H9 (cell line): Measurements from ENCODE around the gene KRT27. TPM values are rescaled to one million over a fixed set of nuclear protein-coding genes. Genes with fewer than 3 reads are reported as not detected.

Experiments
- DNase-seq: peaks from one replicate; pipeline ENCODE4 v3.0.0-alpha.2; 2017
- H2AFZ ChIP-seq: one replicate; pipeline ENCODE4 v1.6.1; 2013; ENCODE audit warnings: mild to moderate bottlenecking, low read length, control low read depth, moderate library complexity
- H2AK5ac ChIP-seq: 2 replicates; pipeline ENCODE4 v1.6.1; 2013; ENCODE audit warnings: low read length, control low read depth, mixed read lengths; ENCODE audit not compliant: insufficient read length
- H2BK120ac ChIP-seq: one replicate; pipeline ENCODE4 v1.6.1; 2013; ENCODE audit warnings: low read depth, mild to moderate bottlenecking, low read length, control low read depth, inconsistent platforms; ENCODE audit not compliant: poor library complexity, severe bottlenecking
- H2BK12ac ChIP-seq: 2 replicates; pipeline ENCODE4 v1.6.1; 2013; ENCODE audit warnings: low read length, control low read depth, mixed read lengths, low read depth; ENCODE audit not compliant: insufficient read length
- H2BK15ac ChIP-seq: 2 replicates; pipeline ENCODE4 v1.6.1; 2013; ENCODE audit warnings: low read depth, low read length, control low read depth
- H2BK20ac ChIP-seq: one replicate; pipeline ENCODE4 v1.6.1; 2013; ENCODE audit warnings: low read depth, mild to moderate bottlenecking, low read length, control low read depth, inconsistent platforms; ENCODE audit not compliant: poor library complexity, severe bottlenecking
- H2BK5ac ChIP-seq: 2 replicates; pipeline ENCODE4 v1.6.1; 2013; ENCODE audit warnings: low read length, control low read depth, mixed read lengths; ENCODE audit not compliant: insufficient read length
- H3K14ac ChIP-seq: 2 replicates; pipeline ENCODE4 v1.6.1; 2013; ENCODE audit warnings: low read length, control low read depth; ENCODE audit not compliant: insufficient read depth
- H3K18ac ChIP-seq: 2 replicates; pipeline ENCODE4 v1.6.1; 2013; ENCODE audit warnings: low read depth, mild to moderate bottlenecking, mixed read lengths, low read length, control low read depth; ENCODE audit not compliant: insufficient read length
- H3K23ac ChIP-seq: 2 replicates; pipeline ENCODE4 v1.6.1; 2013; ENCODE audit warnings: low read length, control low read depth, mixed read lengths, low read depth; ENCODE audit not compliant: insufficient read length
- H3K23me2 ChIP-seq: 2 replicates; pipeline ENCODE4 v1.6.1; 2013; ENCODE audit warnings: low read depth, mild to moderate bottlenecking, mixed read lengths, low read length, control low read depth; ENCODE audit not compliant: insufficient read length, poor library complexity, severe bottlenecking
- H3K27ac ChIP-seq: 2 replicates; pipeline ENCODE4 v1.5.1; 2013; ENCODE audit warnings: low read length, control low read depth, mixed read lengths, low read depth; ENCODE audit not compliant: insufficient read length
- H3K27me3 ChIP-seq: 2 replicates; pipeline ENCODE4 v1.6.1; 2013; ENCODE audit warnings: low read length, control low read depth, inconsistent platforms; ENCODE audit not compliant: insufficient read depth
- H3K4ac ChIP-seq: 2 replicates; pipeline ENCODE4 v1.6.1; 2013; ENCODE audit warnings: low read depth, mild to moderate bottlenecking, control low read depth, inconsistent platforms, low read length, moderate library complexity
- H3K4me1 ChIP-seq: 2 replicates; pipeline ENCODE4 v1.6.1; 2013; ENCODE audit warnings: low read length, control low read depth, inconsistent platforms; ENCODE audit not compliant: insufficient read depth
- H3K4me2 ChIP-seq: 2 replicates; pipeline ENCODE4 v1.6.1; 2013; ENCODE audit warnings: low read length, control low read depth, mixed read lengths; ENCODE audit not compliant: insufficient read length, insufficient read depth
- H3K56ac ChIP-seq: 2 replicates; pipeline ENCODE4 v1.6.1; 2013; ENCODE audit warnings: low read depth, mild to moderate bottlenecking, mixed read lengths, low read length, control low read depth; ENCODE audit not compliant: insufficient read length
- H3K79me1 ChIP-seq: 2 replicates; pipeline ENCODE4 v1.6.1; 2013; ENCODE audit warnings: low read depth, mild to moderate bottlenecking, moderate library complexity, low read length, control low read depth, inconsistent platforms; ENCODE audit not compliant: insufficient read depth, poor library complexity, severe bottlenecking
- H3K79me2 ChIP-seq: 2 replicates; pipeline ENCODE4 v1.6.1; 2013; ENCODE audit warnings: low read length, control low read depth, inconsistent platforms; ENCODE audit not compliant: insufficient read depth
- H3K9ac ChIP-seq: 2 replicates; pipeline ENCODE4 v1.6.1; 2013; ENCODE audit warnings: low read length, control low read depth, mixed read lengths; ENCODE audit not compliant: insufficient read length; ENCODE audit errors: extremely low read depth
- H3K9me3 ChIP-seq: one replicate; pipeline ENCODE4 v1.6.1; 2013; ENCODE audit warnings: low read depth, low read length, inconsistent platforms; ENCODE audit not compliant: control insufficient read depth
- H3T11ph ChIP-seq: one replicate; pipeline ENCODE4 v1.6.1; 2013; ENCODE audit warnings: mild to moderate bottlenecking, low read length, control low read depth, inconsistent platforms
- H4K20me1 ChIP-seq: one replicate; pipeline ENCODE4 v1.6.1; 2013; ENCODE audit not compliant: control insufficient read depth, insufficient read length, insufficient read depth
- H4K5ac ChIP-seq: 2 replicates; pipeline ENCODE4 v1.6.1; 2013; ENCODE audit warnings: low read depth, mild to moderate bottlenecking, mixed read lengths, low read length, control low read depth; ENCODE audit not compliant: insufficient read length
- H4K8ac ChIP-seq: replicated peaks from 2 replicates; pipeline ENCODE4 v1.6.1; 2013; ENCODE audit warnings: low read length, control low read depth, mixed read lengths, low read depth; ENCODE audit not compliant: insufficient read length
- H4K91ac ChIP-seq: 2 replicates; pipeline ENCODE4 v1.6.1; 2013; ENCODE audit warnings: low read depth, mild to moderate bottlenecking, moderate library complexity, mixed read lengths, low read length, control low read depth; ENCODE audit not compliant: insufficient read length
- H3K27ac Mint-ChIP-seq, 3 experiments: 2 replicates in 2 of 3; 3 replicates in 1 of 3; pipeline ENCODE4 v1.8.0; 2020 to 2021; ENCODE audit warnings: mixed read lengths in 3 of 3, mild to moderate bottlenecking in 1 of 3, moderate library complexity in 1 of 3
- H3K27me3 Mint-ChIP-seq: 2 replicates; pipeline ENCODE4 v1.8.0; 2021; ENCODE audit warnings: low read depth, mild to moderate bottlenecking, moderate library complexity, mixed read lengths
- H3K36me3 Mint-ChIP-seq, 3 experiments: 2 replicates in 2 of 3; 3 replicates in 1 of 3; pipeline ENCODE4 v1.8.0; 2020 to 2021; ENCODE audit warnings: low read depth in 3 of 3, mixed read lengths in 3 of 3; ENCODE audit not compliant: insufficient read depth in 1 of 3
- H3K4me1 Mint-ChIP-seq, 2 experiments: 2 replicates each; pipeline ENCODE4 v1.8.0; 2020; ENCODE audit warnings: mixed read lengths in 2 of 2
- H3K4me3 Mint-ChIP-seq, 2 experiments: 2 replicates in 1 of 2; 3 replicates in 1 of 2; pipeline ENCODE4 v1.8.0; 2020 to 2021; ENCODE audit warnings: mild to moderate bottlenecking in 2 of 2, mixed read lengths in 2 of 2, moderate library complexity in 1 of 2
- H3K9me3 Mint-ChIP-seq, 2 experiments: 2 replicates in 1 of 2; 3 replicates in 1 of 2; pipeline ENCODE4 v1.8.0; 2020; ENCODE audit warnings: mild to moderate bottlenecking in 2 of 2, mixed read lengths in 2 of 2, moderate library complexity in 1 of 2
- CTCF ChIP-seq: fragments of 200-600 bp; sonication (generic); conservative IDR thresholded peaks from 3 replicates; pipeline ENCODE4 v1.8.0; 2021; ENCODE audit warnings: antibody characterized with exemption, mild to moderate bottlenecking
- WGBS: extraction: QIAGEN DNeasy Blood & Tissue Kit; methylation state at CpG from one replicate; pipeline ENCODE4 v1.1.7; 2013; ENCODE audit warnings: missing lambda C conversion rate, low lambda C conversion rate, mixed read lengths; ENCODE audit not compliant: insufficient read length; ENCODE audit errors: extremely low coverage; 5-methylcytosine and 5-hydroxymethylcytosine counted together
- total RNA-seq: library from RNA; stranded (reverse); gene quantifications from 2 replicates; pipeline ENCODE4 v1.2.1, GENCODE V29; 2021

The KRT27 gene
- total RNA-seq, 1 experiment from 2014 or later, result not detected

GRCh38 chr17:40755231-40755630 lies 27.1 kb downstream of the KRT27 start, which contains the start of gene KRT25:
Gene KRT25 (minus strand): TSS chr17:40755331. CDS start chr17:40755271, 60 bp downstream.
- Histone ChIP-seq H3K79me1 (no peaks in the 10 kb centered on the region), H4K5ac (no peak within 1 kb of the TSS), H3K4me1 (no peaks in the 10 kb centered on the region), H2BK15ac (no peak within 1 kb of the TSS), H3K9ac (no peak within 1 kb of the TSS), H2BK20ac (no peak within 1 kb of the TSS), H3K23me2 (no peaks in the 10 kb centered on the region), H4K8ac (no peak within 1 kb of the TSS), H4K20me1 (no peaks in the 10 kb centered on the region), H3K79me2 (no peaks in the 10 kb centered on the region), H3K27ac (no peak within 1 kb of the TSS), H3K4me2 (no peak within 1 kb of the TSS), H3K18ac (no peak within 1 kb of the TSS), H3K9me3 (no peaks in the 10 kb centered on the region), H3T11ph (no peak within 1 kb of the TSS), H2AK5ac (no peak within 1 kb of the TSS), H3K27me3 (no peaks in the 10 kb centered on the region), H3K14ac (no peak within 1 kb of the TSS), H4K91ac (no peak within 1 kb of the TSS), H2BK120ac (no peak within 1 kb of the TSS), H3K23ac (no peak within 1 kb of the TSS), H2AFZ (no peak within 1 kb of the TSS), H2BK5ac (no peak within 1 kb of the TSS), H3K4ac (no peak within 1 kb of the TSS), H2BK12ac (no peak within 1 kb of the TSS), H3K56ac (no peak within 1 kb of the TSS)
- no peak for DNase-seq
- WGBS, result no CpG with 5 or more reads among the region's 4 CpGs
- Mint-ChIP-seq H3K27me3 (peaks cover 17% of the 10 kb centered on the region), H3K36me3 (no peaks in the 10 kb centered on the region), H3K4me3 (no peak within 1 kb of the TSS), H3K4me1 (no peaks in the 10 kb centered on the region; a peak in 1 of 4 replicates), H3K9me3 (peaks cover 7 to 9% of the 10 kb centered on the region in 2 experiments; a peak in 4 of 5 replicates), H3K27ac (no peak within 1 kb of the TSS)
- no peak for TF ChIP-seq CTCF
